HG03103 (cell line): ENCODE measurements around the gene RAI2.

Experiments used
- ATAC-seq: cut with Tn5 transposase; IDR thresholded peaks from one replicate; pipeline ENCODE4 v1.9.1; 2021; ENCODE audit warnings: low read depth; ENCODE audit not compliant: unreplicated experiment

The RAI2 gene

DNA sequence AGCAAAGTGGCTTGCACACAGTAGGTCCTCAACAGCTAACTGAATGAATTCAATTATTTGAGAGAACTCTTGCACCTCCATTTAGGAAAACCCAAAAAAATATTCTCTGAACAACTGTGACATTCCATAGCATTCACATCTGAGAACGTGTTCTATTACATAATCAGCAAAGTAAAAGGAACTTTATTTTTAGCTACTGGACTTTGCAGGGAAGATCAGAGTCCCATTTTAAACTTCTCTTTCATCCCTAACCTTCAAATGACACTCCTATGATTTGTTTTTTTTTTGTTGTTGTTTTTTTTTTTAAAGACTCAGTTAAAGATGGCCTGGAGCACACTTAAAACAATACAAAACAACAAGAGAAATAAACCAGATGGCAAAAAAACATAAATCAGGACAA lies 30.9 kb downstream of the RAI2 start:
- no peak for ATAC-seq

DNA sequence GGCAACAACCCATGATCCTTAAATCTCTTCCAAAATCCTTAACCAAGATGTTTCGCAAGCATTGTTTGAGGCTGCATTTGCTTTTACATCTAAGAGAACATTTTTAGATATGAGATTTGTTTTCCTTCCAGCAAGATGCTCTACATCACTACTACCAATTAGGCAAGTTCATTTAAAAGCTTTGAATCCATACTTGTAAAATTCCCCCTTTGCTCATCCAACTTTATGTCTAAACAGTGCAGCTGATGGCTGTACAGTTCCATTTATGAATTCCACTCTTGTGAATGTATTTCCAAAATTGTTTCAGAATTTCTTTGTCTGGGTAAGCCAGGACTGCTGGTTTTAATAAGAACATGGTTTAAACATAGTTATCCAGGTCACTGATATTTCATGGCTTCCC lies 31.5 kb downstream of the RAI2 start:
- no peak for ATAC-seq

DNA sequence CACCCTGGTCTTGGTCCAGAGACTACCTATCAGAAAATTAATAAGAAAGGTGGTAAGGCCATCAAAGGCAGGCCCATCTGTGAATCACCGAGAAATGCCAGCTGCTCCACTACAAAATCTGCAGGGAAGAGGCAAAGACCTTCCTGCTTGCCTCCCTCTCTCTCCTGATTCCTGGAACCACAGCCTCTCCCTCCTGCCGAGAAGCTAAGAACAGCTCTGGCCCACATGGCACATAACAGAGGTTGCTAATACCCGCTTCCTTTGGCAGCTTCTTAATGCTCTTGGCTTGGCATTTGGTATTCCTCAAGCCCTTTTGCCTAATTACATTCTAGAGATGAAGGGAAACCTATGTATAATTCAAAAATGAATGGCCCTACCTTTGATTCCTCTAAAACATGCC lies 32.9 kb downstream of the RAI2 start:
- ATAC-seq = no peak

DNA sequence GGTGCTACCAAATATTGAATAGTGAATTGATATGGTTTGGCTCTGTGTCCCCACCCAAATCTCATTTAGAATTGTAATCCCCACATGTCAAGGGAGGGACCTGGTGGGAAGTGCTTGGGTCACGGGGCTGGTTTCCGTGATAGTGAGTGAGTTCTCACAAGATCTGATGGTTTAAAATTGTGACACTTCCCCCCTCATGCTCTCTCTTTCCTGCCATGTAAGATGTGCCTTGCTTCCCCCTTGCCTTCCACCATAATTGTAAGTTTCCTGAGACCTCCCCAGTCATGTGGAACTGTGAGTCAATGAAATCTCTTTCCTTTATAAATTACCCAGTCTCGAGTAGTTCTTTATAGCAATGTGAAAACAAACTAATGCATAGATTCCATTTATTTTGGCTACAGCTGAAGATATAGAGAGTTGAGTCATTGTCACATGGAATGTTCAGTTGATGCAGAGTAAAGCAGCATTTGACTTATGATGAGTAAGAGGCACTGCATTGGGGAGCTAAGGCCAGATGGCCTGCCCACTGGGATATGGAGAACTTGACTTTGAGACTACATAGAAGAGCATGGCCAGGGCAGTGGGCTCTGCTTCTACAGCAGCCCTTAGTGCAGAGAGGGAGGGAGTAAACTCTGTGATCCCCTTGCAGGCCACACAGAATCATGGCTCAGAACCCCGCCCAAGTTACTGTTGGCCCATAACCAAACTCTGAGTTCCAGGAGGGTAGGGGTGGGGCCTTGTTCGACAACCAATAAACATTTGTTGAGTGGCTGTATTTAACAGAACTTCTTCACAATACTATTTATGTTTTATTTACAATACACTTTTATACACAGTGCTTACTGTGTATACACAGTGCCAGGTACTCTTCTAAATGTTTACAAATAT lies 34.2 kb downstream of the RAI2 start:
- no peak for ATAC-seq

DNA sequence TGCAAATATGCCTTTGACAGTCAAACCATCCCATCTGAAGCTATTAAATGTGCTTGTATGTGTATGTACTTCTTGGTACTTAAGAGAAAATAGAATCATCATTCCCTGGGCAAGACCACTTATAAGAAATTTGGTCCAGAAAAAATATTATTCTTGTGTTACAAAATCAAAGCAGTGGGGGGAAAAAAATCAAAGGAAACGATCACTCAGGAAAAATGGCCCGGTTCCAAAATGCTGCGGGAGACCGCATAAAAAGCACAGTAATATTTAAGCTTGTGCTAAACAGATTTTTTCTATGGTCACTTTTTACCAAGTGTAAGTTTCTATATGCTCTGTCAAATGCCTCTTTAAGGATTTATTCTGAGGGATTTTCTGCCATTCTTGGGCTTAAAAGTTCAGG lies 36.1 kb downstream of the RAI2 start:
- no peak for ATAC-seq

DNA sequence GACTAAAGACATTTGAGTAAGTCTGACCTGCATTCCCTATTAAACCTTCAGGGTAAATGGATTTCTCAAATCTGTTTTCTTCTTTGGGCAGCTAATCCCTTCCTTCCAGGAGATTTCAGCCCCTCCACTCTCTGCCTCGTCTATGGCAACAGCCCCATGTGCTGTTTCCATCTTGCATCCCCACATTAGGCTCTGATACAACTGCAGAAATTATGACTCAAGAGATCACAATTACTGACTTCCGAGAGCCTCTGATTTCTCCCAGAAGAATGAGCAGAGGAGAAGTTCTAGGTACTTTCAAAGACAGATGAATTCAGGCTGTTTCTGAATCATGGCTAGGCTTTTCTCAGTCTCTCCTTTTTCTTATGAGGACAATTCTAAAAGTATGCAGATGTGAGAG lies 38.7 kb downstream of the RAI2 start:
- no peak for ATAC-seq

DNA sequence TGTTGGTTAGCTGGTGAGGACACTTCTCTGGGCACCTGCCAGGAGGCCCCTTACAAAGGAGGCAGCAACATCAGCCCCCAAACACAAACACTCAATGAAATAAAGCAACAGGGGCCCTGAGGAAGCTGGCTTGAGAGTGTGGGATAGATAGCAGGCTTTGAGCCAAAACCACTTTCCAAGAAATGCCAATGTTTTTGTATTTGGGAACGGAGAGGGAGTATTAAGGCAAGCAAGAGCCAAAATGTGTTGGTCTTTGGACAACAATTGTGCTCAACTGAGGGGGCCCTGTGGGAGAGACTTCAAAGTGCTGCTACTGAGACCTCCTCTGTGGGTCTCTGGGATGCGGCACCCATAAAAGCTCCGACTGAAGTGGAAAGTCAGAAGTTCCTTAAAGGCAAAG lies 41.0 kb downstream of the RAI2 start:
- no peak for ATAC-seq

DNA sequence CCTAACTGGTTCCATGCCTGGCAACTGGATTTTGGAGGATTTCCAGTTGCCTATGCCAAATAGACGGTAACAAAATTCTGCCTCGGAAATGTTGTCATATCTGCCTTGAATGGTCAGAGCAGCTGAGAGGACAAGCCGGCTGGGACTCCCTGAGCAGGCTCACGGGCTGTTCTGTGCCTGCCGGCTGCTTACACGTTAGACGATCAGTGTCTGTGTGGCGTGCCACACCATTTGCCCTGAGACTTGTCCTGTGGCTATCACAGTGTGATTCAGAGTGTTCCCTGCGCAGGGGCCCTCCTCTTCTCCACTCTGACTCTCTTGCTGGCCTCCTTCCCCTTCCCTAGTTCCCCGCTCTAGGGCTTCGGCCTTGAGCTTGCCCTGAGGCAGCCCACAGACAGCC lies 42.4 kb downstream of the RAI2 start:
- no peak for ATAC-seq

DNA sequence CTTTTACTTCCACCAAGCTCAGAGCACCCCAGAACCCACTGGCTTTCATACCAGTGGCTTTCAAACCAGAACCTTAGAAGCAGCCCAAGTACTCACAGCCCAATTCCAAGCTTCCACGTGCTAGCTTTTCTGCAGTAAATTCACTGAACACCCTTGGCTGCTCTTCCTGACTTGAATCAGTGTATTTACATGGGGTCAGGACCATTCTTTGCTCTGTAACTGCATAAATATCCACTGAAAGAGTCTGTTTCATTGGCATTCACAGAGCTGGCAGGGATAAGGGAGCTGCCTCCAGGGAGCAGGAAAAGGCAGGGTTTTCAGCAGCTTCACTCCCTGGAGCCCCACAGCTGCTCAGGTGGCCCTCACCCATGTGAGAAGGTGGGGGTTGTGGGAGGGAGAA lies 43.8 kb downstream of the RAI2 start:
- no peak for ATAC-seq

DNA sequence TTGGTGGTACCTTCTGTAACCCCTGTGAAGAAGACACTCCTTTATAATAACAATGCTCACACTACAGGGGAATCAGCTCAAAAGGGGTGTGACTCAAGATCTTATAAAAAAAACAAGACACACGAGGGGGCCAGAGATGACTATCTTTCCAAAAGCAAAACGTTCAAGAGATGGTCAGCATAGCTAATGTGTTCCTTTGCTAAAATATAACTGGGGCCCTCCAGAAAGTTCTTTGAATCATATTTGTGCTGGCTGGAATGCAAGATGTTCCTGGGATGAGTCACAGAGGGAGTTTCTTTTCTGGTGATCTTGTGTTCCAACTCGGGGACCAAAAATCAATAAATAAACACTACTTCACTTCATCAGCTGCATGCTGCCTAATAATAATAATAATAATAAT lies 46.5 kb downstream of the RAI2 start:
- ATAC-seq = no peak

DNA sequence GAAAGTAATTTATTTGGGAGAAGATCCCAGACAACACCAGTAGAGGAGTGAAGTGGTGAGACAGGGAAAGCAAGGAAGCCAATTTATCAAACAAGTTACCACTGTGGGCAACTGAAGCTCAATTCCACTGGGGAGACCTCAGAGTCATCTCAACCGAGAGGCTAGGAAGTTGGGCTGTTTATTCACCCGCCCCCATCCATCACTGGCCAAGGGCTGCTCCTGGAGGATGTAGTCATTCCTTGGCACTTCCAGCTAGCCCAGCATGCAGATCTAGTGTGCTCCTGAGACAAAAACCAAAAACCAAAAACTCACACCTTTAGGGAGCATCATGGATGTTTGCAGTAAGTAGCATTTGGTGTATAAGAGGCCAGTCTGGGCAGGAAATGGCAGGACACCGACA lies 47.0 kb downstream of the RAI2 start:
- ATAC-seq = no peak

DNA sequence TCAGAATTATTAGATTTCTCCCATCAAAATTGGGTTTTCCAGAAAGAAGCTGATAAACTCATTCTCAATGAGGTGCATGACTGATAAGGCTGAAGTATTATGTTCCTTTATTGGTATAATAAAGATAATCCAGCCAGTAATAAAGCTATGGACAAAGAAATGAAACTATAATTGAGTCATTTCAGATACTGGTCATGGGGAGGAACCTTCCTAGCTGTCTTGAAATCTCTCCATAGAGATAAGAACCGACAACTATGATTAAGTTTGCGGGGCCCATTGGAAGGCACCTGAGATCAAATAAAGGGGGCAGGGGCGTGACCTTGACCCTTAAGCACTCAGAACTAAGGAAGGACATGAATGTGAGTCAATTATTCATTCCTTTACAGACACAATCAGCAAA lies 47.8 kb downstream of the RAI2 start:
- ATAC-seq = no peak

DNA sequence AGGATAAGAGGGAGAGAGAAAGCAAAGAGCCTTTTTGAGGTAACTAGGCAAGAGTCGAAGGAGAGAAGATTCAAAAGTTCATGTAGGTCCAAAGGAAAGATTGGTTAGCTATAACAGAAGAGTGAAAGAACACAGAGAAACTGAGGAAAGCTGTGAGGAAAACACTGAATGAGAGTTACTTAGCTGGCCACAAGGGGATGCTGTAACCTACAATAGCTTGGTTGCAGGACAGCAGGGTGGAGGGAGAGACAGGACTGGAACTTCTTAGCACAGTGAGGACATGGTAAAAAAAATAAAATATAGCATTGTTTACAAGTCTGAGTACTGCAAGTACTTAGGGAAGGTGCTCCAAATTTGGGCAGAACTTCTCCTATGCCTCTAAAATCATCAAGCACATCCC lies 48.3 kb downstream of the RAI2 start:
- no peak for ATAC-seq

DNA sequence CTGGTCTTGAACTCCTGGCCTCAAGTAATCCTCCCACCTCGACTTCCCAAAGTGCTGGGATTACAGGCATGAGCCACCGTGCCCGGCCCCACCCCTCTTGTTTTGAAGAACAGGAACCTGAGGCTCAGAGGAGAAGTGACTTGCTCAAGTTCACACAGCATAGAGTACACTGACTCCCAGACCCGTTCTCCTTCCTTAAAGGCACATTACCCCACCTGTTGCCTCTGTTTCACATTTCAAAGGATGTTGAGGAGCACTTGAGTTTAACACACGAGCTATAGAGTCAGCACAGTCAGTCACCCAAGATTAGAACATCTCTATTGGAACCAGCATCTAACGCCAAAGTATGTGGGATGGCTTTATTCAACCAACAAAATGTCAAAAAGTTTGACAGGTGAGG lies 51.1 kb downstream of the RAI2 start:
- ATAC-seq = no peak

DNA sequence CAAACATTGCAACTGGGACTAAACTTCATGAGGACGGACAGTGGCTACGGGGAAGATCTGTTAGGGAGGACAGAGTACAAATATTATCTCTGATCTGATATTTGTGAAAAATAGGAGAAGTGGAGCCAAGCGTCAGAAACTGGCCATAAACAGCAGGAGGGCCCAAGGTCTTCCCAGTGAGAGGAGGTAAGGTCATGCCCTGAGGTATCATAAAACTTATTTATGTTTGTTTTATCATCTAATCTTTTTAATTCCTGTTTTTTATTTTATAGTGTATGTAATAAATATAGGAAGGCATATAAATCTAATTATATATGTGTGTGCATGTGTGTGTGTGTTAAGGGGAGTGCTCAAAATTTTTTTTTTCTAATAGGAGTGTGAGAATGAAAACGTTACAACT lies 51.8 kb downstream of the RAI2 start:
- ATAC-seq = no peak

DNA sequence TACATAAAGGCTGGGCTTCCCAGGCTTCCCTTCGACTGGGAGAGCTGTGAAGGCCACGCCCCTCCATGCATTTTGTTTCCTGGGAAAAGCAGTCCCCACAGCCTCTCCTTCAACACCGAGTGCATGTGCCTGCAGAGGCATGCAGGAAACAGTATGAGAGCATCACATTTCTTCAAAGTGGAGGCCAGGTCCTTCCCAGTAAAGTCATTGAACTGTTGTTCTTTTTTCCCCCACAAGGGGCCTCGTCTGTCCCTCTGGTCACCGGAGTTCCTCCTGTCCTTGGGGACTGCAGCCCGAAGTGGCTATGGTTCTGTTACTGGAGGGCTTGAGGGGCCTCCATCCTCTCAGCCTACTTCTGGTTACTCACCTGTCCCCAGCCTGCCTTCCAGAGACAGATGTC lies 56.0 kb downstream of the RAI2 start:
- no peak for ATAC-seq

DNA sequence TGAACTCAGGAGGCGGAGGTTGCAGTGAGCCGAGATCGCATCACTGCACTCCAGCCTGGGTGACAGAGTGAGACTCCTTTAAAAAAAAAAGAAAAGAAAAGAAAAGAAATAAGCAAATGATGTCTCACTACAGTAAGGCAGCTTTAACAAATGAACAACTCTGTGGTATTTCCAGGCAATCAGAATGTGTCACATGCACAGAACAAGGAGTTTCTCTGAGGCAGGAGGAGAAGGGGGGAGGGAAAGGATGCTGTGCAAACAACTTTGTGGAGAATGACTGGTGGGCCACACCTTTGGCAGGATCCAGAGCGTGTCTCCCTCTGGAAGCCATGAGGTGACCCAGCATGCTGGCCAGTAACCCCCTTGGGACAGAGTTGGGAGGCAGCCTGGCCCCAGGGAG lies 57.6 kb downstream of the RAI2 start:
- no peak for ATAC-seq

DNA sequence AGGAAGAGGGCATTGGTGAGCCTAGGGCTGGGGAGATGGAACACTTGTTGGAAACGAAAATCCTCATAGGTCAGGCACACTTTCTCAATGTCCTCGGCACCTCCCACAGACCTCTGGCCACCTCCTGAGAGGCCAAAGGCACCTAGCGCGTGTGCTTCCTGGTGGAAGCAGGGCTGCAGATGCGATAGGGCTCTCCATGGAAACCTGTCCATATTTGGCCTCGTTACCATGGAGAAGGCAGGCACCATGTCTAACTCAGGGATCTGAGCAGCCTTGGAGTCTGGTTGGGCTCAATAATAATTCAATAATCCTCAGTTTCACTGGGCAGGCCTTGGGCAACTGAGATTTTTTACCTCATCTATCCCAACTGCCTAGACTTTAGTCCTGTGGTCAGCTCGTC lies 58.3 kb downstream of the RAI2 start:
- ATAC-seq = no peak

DNA sequence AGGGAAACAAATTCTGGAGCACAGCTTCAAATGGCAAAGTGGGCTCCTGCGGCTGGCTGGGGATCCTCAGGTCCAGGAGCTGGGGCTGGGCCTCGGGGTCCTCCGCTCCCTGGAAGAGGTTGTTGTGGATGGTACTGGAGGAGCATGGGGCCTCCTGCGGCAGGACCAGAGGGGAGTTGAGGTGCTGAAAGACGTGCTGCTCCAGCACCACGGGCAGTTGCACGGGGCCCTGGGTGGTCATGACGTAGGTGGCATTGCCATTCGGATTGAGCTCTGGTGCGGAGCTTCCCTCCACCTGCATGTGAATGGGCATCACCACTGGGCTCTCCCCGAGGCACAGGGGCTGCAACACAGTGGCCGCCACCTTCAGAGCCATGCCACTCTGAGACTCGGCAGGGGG lies 59.7 kb downstream of the RAI2 start:
- ATAC-seq = no peak

DNA sequence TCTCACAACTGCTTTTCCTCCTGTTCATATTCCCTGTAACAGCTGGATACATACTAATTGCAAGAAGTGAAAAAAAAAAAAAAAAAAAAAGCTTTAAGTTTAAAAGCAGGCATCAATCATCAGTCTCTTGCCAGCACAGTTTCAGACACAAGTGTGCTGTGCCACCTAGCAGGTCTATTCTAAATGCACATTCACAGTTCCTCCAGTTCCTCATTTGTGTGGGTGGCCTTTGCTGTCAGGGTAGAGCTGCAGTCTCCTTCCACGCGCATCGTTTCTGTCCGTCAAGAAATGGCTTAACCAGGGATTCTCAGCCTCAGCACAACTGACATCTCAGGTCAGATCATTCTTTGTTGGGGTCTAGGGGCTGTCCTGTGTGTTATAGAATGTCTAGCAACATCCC lies 62.2 kb downstream of the RAI2 start:
- ATAC-seq = no peak

DNA sequence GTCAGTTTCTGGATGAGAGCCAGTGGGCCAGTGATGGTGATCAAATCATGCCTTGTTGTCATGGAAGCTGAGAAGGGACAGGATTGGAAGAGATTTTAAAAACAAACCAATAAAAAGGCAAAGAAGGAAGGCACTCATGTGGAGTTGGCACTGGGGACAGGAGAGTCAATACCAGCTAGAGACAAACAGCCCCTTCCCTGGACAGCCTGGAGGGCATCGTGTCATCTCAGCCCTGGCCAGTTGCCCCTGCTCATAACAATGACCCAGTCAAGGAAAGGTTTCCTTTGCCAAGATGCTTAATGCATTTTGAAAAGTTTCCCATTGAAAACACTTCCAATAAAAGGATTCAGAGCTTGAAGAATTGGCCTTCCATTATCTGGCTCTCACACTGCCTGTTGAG lies 68.3 kb downstream of the RAI2 start:
- no peak for ATAC-seq

DNA sequence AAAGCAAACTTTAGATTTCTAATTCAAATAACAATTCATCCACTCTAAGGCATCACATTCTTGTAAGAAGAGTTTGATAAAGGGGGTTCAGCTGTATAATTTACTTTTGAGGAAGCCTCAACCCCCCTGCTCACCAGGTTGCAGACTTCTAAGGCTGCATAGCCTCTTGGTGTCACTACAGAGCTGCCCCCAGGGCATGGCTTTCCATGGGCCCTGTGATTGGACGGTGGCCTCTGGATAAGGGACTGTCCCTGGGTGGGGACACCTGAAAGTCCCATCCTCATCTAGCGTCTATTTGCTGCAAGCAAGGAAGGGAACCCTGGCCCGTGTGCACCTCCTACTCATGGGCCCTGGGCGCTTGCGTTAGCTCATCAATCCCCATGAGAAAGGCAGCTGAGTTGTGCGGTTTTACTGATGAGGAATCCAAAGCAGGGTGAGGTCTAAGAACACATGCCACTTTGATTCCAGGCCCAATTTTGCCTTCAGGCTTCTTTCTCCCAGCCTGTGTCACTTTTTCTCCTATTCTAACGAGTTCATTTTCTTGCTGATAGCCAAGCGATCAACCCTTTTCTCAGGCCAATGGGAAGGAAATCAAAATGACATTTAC lies 72.0 kb downstream of the RAI2 start:
- no peak for ATAC-seq
